Activated T-cell treated with anti-CD3 and anti-CD28 coated beads, Interleukin-2, amount 50 U/mL, for 72 hours (primary cell): Measurements from ENCODE around the gene DCDC2C. TPM values are rescaled to one million over a fixed set of nuclear protein-coding genes. Genes with fewer than 3 reads are reported as not detected.
A peak's percentile ranks its signal among the peaks of the same experiment; 100 is the strongest.

Experiments used
- ATAC-seq, 2 donors: fragments of 150-1000 bp; cut with Tn5 transposase; replicated peaks in 1 of 2; 2 replicates each; pipeline ENCODE4 v1.10.0; 2021; ENCODE audit warnings: moderate library complexity in 2 of 2, mild to moderate bottlenecking in 1 of 2
- DNase-seq, 2 donors: peaks; one replicate each; pipeline ENCODE4 v3.0.0; 2021 to 2022; ENCODE audit warnings: mixed read lengths in 1 of 2
- H3K27ac Mint-ChIP-seq: one replicate; pipeline ENCODE4 v1.8.0; 2022; ENCODE audit warnings: mild to moderate bottlenecking, moderate library complexity, mixed read lengths
- H3K27me3 Mint-ChIP-seq: one replicate; pipeline ENCODE4 v1.8.0; 2022; ENCODE audit warnings: low read depth, mixed read lengths
- H3K36me3 Mint-ChIP-seq, 2 donors: one replicate each; pipeline ENCODE4 v1.8.0; 2022; ENCODE audit warnings: mixed read lengths in 2 of 2, mild to moderate bottlenecking in 1 of 2; ENCODE audit not compliant: insufficient read depth in 2 of 2
- H3K4me1 Mint-ChIP-seq: one replicate; pipeline ENCODE4 v1.8.0; 2022; ENCODE audit warnings: low read depth, mixed read lengths
- H3K4me3 Mint-ChIP-seq, 2 donors: one replicate each; pipeline ENCODE4 v1.8.0; 2022; ENCODE audit warnings: mild to moderate bottlenecking in 2 of 2, mixed read lengths in 2 of 2, moderate library complexity in 2 of 2
- H3K9me3 Mint-ChIP-seq, 2 donors: one replicate each; pipeline ENCODE4 v1.8.0; 2022; ENCODE audit warnings: mixed read lengths in 2 of 2
- total RNA-seq, 2 donors: library from RNA; stranded (reverse); gene quantifications; one replicate each; pipeline ENCODE4 v1.2.3, GENCODE V29; 2022

DCDC2C gene
- total RNA-seq, 2 donors from 2014 or later, result not detected

DNA sequence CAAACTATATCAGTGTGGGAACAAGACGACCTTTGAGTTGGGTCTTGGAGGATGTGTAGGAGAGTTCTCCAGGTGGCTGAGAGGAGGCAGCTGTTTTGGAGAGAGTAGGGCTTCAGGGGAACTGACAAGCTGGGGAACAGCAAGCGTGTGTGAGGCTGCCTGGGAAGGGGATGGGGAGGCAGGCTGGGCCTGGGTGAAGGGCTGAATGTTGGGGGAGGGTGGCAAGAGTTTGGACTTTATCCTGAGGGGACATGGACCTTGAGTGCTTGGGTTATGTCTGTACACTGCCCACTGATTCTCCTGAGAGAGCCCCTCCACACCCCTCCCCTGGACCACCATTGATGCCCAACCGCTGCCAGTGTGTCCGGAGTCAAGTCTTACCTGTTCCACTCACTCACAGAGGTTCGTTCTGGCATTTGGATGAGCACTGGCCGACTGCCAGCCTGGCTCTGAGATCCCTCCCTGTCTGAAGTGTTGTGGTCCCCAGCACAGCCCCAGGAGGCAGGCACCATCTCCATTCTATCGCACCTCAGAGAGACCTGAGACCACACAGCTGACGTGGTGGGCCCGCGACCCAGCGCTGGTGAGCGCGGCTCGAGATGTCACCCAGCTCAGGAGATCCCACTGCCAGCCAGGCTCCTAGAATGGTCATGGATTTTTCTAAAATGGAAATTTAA is 59.5 kb downstream of the DCDC2C start:
- DNase-seq, result no peak
- no peaks in the 10 kb centered on the region for H3K9me3 Mint-ChIP-seq
- H3K36me3 Mint-ChIP-seq, result no peaks in the 10 kb centered on the region
- H3K4me3 Mint-ChIP-seq, result no peak overlapping the region
- H3K4me1 Mint-ChIP-seq, result no peaks in the 10 kb centered on the region
- peaks cover 37% of the 10 kb centered on the region for H3K27me3 Mint-ChIP-seq
- H3K27ac Mint-ChIP-seq, result no peak overlapping the region
- ATAC-seq, result no peak

GRCh38 chr2:3766824-3767223 is 63.4 kb downstream of the DCDC2C start:
- H3K9me3 Mint-ChIP-seq, result no peaks in the 10 kb centered on the region
- DNase-seq (no peak), ATAC-seq (no peak)
- no peaks in the 10 kb centered on the region for H3K36me3 Mint-ChIP-seq
- H3K4me1 Mint-ChIP-seq, result no peaks in the 10 kb centered on the region
- H3K4me3 Mint-ChIP-seq, result no peak overlapping the region
- no peak overlapping the region for H3K27ac Mint-ChIP-seq
- H3K27me3 Mint-ChIP-seq, result peaks cover 29% of the 10 kb centered on the region

- no peaks in the 10 kb centered on the region for H3K36me3 Mint-ChIP-seq
- no peaks in the 10 kb centered on the region for H3K9me3 Mint-ChIP-seq
- peaks cover 29% of the 10 kb centered on the region for H3K27me3 Mint-ChIP-seq
- ATAC-seq, result no peak
- no peak for DNase-seq
- no peak overlapping the region for H3K4me3 Mint-ChIP-seq
- H3K27ac Mint-ChIP-seq, result no peak overlapping the region
- H3K4me1 Mint-ChIP-seq, result no peaks in the 10 kb centered on the region
Observed at GRCh38 chr2:3768960-3769765, 65.8 kb downstream of the DCDC2C start.

- no peak overlapping the region for H3K4me3 Mint-ChIP-seq
- peaks cover 23% of the 10 kb centered on the region for H3K27me3 Mint-ChIP-seq
- ATAC-seq (no peak), DNase-seq (no peak)
- no peaks in the 10 kb centered on the region for H3K9me3 Mint-ChIP-seq
- H3K27ac Mint-ChIP-seq, result no peak overlapping the region
- no peaks in the 10 kb centered on the region for H3K4me1 Mint-ChIP-seq
- H3K36me3 Mint-ChIP-seq, result no peaks in the 10 kb centered on the region
Observed at GRCh38 chr2:3769766-3770165, 66.4 kb downstream of the DCDC2C start.

- H3K4me3 Mint-ChIP-seq, result no peak overlapping the region
- H3K9me3 Mint-ChIP-seq, result no peaks in the 10 kb centered on the region
- ATAC-seq (no peak), DNase-seq (no peak)
- no peaks in the 10 kb centered on the region for H3K4me1 Mint-ChIP-seq
- no peaks in the 10 kb centered on the region for H3K36me3 Mint-ChIP-seq
- H3K27ac Mint-ChIP-seq, result no peak overlapping the region
- peaks cover 12% of the 10 kb centered on the region for H3K27me3 Mint-ChIP-seq
Observed at GRCh38 chr2:3770724-3771415, 67.5 kb downstream of the DCDC2C start.

- Mint-ChIP-seq H3K27ac (no peak overlapping the region), H3K9me3 (no peaks in the 10 kb centered on the region), H3K4me3 (no peak overlapping the region), H3K36me3 (no peaks in the 10 kb centered on the region), H3K27me3 (peaks cover 15% of the 10 kb centered on the region), H3K4me1 (no peaks in the 10 kb centered on the region)
- DNase-seq, result no peak
- ATAC-seq, result no peak
Observed at GRCh38 chr2:3771576-3771975, 68.2 kb downstream of the DCDC2C start.

- no peak overlapping the region for H3K27ac Mint-ChIP-seq
- no peaks in the 10 kb centered on the region for H3K9me3 Mint-ChIP-seq
- H3K27me3 Mint-ChIP-seq, result peaks cover 28% of the 10 kb centered on the region
- no peaks in the 10 kb centered on the region for H3K36me3 Mint-ChIP-seq
- no peak overlapping the region for H3K4me3 Mint-ChIP-seq
- DNase-seq, result no peak
- no peak for ATAC-seq
- no peaks in the 10 kb centered on the region for H3K4me1 Mint-ChIP-seq
Observed at GRCh38 chr2:3774336-3774735, 71.0 kb downstream of the DCDC2C start.

DNA sequence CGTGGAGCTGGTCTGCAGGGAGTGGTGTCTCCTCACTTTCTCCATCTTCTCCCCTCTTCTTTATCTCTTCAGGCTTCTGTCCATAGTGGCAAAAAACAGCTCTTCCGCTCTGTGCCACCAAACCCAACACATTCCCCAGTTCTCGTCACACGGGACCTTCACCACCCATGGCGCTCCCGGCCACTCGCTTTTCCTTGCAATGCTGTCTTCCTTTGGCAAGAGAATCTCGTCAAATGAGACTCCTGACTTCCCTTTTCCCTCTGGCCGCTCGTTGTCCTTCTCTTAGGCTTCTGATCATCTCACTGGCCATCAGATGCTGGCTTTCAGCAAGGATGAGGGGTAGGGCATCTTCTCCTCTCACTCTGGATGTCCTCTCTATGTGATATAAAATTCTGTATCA is 72.9 kb downstream of the DCDC2C start:
- H3K4me3 Mint-ChIP-seq, result no peak overlapping the region
- no peaks in the 10 kb centered on the region for H3K36me3 Mint-ChIP-seq
- no peak for ATAC-seq
- DNase-seq, result no peak
- H3K27me3 Mint-ChIP-seq, result peaks cover 25% of the 10 kb centered on the region
- no peak overlapping the region for H3K27ac Mint-ChIP-seq
- H3K9me3 Mint-ChIP-seq, result no peaks in the 10 kb centered on the region
- H3K4me1 Mint-ChIP-seq, result peaks cover 6% of the 10 kb centered on the region

DNA sequence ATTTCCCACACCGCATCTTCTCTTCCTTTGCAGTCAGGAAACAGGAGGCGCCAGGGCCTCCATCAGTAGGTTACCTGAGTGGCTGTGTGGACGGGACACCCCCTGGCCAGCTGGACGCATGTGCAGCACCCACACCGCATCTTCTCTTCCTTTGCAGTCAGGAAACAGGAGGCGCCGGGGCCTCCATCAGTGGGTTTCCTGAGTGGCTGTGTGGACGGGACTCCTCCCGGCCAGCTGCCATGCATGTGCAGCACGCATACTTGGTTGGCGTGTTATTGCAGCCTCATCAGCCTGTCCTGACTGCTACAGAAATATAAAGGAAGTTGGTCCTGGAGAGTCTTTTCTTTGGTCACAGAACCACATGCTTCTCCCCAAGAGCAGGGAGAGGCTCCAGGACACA is 74.6 kb downstream of the DCDC2C start:
- DNase-seq (no peak), ATAC-seq (no peak)
- Mint-ChIP-seq H3K27ac (no peak overlapping the region), H3K9me3 (no peaks in the 10 kb centered on the region), H3K27me3 (peaks cover 25% of the 10 kb centered on the region), H3K4me1 (peaks cover 6% of the 10 kb centered on the region), H3K4me3 (no peak overlapping the region), H3K36me3 (no peaks in the 10 kb centered on the region)

GRCh38 chr2:3778851-3779495 is 75.6 kb downstream of the DCDC2C start:
- H3K36me3 Mint-ChIP-seq, result no peaks in the 10 kb centered on the region
- no peak overlapping the region for H3K4me3 Mint-ChIP-seq
- ATAC-seq (no peak), DNase-seq (no peak)
- H3K27ac Mint-ChIP-seq, result no peak overlapping the region
- peaks cover 6% of the 10 kb centered on the region for H3K4me1 Mint-ChIP-seq
- H3K27me3 Mint-ChIP-seq, result peaks cover 25% of the 10 kb centered on the region
- no peaks in the 10 kb centered on the region for H3K9me3 Mint-ChIP-seq

DNA sequence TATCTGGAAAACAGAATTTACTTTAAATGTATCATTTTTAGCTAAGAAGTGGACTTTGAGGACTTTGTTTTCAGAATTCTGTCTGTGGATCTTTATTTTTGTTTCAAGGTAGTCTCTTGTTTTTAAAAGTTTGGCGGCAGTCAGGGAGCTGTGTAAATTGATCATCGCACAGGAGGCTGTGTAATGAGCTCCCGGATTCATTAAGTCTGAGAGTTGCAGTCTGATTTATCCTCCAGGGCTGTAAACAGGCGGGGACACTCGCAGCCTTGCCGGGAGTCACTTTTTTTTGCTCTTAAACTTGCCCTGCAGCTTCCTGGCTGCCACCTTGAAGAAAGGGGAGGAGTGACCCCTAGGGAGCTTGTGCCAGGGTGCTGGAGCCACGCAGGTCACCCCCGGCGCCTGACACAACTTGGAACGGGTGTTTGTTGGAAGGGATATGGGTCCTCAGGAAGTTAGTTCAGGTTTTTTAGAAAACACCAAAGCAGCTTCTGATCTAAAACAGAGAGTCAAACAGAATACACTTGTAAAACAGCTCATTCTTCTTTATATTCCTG is 76.2 kb downstream of the DCDC2C start:
- Mint-ChIP-seq H3K9me3 (no peaks in the 10 kb centered on the region), H3K27me3 (peaks cover 25% of the 10 kb centered on the region), H3K4me3 (no peak overlapping the region), H3K4me1 (peaks cover 6% of the 10 kb centered on the region), H3K27ac (no peak overlapping the region), H3K36me3 (no peaks in the 10 kb centered on the region)
- ATAC-seq, result no peak
- DNase-seq, result no peak

DNA sequence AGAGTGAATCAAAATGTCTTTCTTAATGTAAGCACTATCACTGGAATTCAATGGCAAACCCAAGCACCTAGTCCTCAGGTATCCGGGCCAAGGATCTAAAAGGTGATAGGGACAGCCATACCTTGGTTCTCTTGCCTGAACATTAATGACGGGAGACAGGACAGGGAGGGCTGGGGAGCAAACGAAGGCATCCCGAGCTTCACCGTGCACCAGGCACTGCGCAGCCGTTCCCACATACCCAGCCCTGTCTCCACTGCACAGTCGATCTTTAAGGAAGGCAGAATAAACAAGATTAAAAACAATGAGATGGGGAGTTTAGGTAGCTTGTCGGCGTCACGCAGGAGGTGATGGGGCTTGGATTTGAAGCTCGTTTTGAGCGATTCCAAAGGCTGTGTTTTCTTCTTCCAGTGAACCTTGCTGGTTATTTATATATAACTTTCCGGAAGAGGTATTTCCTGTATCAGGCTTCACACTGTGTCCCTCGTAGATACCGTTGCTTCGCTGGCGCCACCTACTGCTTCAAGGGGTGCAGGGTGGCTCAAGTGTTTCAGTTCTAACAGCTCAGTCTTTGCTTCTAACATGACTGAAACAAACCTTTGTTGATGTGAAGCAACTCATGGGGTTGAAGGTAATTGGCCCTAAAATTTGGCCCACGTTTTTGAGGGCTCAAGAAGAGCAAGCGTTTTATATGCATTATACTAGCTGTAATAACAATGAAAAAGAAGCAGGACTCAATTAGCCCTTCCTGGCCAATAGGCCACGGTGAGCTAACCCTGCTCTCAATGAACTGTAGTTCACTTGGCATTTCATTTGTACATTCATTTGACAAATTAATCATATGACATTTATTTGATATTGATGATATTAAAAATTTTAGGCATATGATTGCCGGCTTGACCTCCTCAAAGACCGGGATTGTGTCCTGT is 77.4 kb downstream of the DCDC2C start:
- peak overlapping the region; percentile 2 to 78 for H3K4me3 Mint-ChIP-seq
- peak overlapping the region; percentile 34 for H3K27ac Mint-ChIP-seq
- H3K36me3 Mint-ChIP-seq, result no peaks in the 10 kb centered on the region
- H3K27me3 Mint-ChIP-seq, result peaks cover 25% of the 10 kb centered on the region
- H3K9me3 Mint-ChIP-seq, result no peaks in the 10 kb centered on the region
- DNase-seq (peak; percentile 63 to 68), ATAC-seq (peak; percentile 96)
- H3K4me1 Mint-ChIP-seq, result peaks cover 6% of the 10 kb centered on the region
